ENCODE measurements around the gene DVL1.
"Not testable (repeated sequence)": the region's sequence is repeated elsewhere in the genome, so short reads cannot be mapped to it uniquely, and the experiment has no call there.

Gene DVL1

DNA sequence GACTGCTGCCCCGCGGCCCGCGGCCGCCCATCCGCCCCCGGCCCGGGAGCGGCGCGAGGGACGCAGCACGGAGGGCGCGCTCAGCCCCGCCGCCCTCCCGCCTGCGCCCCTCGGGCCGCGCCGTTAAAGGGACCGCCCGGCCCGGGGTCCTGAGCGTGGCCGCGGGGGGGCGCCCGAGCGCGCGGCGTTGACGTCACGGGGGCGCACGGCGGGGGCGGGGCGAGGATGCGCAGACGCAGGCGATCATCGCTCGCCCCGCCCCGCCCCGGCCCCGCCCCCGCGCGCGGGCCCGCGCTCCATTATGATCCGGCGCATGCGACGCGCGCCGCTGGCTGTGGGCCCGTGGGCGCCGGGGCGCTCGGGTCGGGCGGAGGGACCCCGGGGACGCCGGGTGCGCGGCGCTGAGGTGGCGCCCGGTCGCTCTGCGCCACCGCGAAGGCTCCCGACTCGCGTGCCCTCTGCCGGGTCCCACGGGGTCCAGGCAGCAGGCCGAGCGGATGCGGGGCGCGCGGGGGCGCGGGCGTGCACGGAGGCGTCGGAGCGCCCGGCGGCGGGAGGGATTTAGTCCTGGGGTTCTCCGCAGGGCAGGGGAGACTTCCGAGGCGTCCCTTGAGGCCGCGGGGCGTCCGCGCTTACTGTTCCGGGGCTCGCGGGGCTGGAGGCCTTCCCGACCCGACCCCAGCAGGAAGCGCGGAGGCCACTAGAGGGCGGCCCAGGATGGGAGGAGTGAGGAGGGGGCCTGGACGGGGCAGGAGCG, at the start of gene DVL1:
Gene DVL1, minus strand, starts transcription at position 163 of the 757 bp plus-strand sequence. CDS start 353 bp downstream, outside the sequence.
- DNase-seq = no peak

DNA sequence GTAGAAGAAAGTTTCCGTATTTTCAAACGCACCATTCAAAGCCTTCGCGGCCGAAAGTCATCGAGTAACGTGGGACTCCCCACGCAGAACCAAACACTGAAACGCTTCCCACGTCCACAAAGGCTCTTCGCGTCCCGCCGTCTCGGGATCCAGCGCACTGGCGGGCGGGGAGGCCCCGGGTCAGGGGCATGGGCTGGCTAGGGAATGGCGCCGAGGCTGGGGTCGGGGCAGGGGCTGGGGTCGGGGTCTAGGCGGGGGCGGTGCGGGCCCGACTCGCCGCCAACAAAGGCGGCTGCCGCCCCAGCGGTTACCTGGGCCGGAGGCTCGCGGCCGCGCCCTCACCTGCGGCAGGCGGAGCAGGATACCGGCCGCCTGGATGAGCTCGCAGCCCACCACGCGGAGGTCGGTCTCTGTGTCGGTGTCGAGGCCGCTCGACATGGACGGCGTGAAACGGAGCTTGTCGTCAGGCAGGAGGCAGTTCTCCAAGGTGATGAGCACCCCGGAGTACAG, 49.5 kb upstream of the DVL1 start:
- no peak for DNase-seq

GRCh38 chr1:1397839-1398523, 48.8 kb upstream of the DVL1 start:
- no peak for DNase-seq

DNA sequence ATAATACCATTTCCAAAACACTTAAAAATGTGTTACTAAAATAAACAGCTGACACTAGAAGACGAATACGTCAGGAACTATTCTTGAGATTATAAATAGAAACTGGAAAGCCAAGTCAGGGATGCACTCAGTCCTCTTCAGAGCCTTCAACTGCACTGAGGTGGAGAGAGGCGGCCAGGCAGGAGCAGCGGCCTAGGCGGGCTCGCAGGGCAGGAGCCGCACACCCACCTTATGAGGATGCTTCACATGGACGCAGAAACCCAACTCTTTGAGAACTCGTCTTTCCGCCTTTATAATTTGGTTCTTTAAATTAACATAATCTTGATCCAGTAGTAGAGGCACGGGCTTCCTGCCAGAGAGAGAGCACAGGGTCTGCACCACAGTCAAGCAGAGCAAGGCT, 45.9 kb upstream of the DVL1 start:
- no peak for DNase-seq

GRCh38 chr1:1394116-1394515, 44.9 kb upstream of the DVL1 start:
- DNase-seq = no peak

- DNase-seq = no peak
These were observed 44.2 kb upstream of the DVL1 start for GRCh38 chr1:1393428-1393827.

DNA sequence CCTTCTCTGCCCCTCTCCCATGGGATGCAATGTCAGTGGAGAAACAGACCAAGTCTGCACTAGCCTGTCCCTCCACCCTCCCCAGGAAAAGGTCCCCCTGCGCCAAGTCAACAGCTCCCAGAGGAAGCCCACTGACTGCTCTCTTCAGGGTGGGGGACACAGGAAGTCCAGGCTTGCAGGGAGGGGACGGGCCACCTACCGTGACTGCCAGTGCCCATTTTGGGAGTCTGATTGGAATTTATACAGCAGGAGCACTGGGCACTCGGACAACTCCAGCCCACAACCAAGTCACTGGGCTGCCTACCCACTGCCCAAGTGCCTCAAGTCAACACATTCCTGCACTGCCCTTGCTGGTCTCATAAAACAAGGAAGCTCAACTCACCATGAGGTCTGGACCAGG, 43.8 kb upstream of the DVL1 start:
- no peak for DNase-seq

DNA sequence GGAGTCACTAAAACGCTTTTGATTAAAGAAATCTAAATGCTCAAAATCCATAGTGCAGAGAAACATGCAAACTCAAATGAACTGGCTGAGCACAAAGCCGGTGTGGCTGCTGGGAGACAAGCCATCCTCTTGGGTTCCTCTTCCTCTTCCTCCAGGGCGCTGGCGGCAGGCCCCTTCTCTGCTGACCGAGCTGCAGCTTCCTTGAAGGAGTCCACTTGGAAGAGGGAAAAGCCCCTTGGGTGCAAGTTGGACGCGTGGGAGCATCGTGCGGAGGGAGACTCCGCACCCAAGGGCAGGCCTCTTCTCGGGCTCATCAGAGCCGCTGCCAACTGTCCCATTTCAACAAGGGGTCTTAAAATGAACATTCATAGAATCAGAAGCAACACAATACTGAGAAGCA, 42.0 kb upstream of the DVL1 start:
- DNase-seq = no peak

- DNase-seq = no peak
These were observed 41.5 kb upstream of the DVL1 start for GRCh38 chr1:1390675-1391074.

DNA sequence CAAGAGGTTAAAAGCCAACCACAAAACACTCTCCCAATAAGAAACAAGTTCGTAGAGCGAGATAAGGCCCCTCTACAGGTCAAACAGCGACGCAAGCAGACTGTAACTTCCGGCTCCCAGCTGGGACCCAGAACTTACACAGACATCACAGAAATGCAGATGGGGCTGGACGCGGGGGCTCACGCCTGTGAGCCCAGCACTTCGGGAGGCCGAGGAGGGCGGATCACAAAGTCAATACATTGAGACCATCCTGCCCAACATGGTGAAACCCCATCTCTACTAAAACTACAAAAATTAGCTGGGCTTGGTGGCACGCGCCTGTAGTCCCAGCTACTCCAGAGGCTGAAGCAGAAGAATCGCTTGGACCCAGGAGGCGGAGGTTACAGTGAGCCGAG, 38.9 kb upstream of the DVL1 start:
- DNase-seq = no peak

- no peak for DNase-seq
These were observed 38.2 kb upstream of the DVL1 start for GRCh38 chr1:1387098-1388077.

GRCh38 chr1:1385931-1386330, 36.7 kb upstream of the DVL1 start:
- DNase-seq = no peak

DNA sequence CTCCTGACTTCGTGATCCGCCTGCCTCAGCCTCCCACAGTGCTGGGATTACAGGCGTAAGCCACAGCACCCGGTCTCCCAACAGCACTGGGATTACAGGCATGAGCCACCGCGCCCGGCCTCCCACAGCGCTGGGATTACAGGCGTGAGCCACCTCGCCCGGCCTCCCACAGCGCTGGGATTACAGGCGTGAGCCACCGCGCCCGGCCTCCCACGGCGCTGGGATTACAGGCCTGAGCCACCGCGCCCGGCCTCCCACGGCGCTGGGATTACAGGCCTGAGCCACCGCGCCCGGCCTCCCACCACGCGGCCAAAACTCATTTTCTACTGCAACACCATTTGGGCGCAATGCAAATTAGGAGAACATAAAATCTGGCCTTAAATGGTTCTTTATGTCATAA, 36.1 kb upstream of the DVL1 start:
- not testable (repeated sequence) for DNase-seq

DNA sequence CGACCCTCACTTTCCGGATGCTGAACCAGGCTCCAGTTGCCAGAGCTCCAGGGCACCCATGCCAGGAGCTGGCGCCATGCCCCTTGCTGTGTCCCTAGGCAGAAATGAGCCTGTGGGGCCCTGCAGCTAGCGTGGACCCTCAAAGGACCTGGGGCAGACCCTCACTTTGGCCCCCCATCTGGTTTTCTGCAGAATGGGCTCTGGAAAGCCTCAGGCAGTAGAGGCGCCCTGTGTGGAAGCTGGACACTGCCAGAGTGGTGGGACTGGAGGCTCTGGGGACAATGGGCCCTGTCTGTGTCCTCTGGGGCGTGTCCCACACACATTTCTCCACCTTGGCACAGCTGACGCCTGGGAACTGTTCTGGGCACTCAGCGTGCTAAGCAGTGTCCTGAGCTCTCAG, 32.1 kb upstream of the DVL1 start:
- DNase-seq = no peak

GRCh38 chr1:1380860-1381259, 31.6 kb upstream of the DVL1 start:
- no peak for DNase-seq

DNA sequence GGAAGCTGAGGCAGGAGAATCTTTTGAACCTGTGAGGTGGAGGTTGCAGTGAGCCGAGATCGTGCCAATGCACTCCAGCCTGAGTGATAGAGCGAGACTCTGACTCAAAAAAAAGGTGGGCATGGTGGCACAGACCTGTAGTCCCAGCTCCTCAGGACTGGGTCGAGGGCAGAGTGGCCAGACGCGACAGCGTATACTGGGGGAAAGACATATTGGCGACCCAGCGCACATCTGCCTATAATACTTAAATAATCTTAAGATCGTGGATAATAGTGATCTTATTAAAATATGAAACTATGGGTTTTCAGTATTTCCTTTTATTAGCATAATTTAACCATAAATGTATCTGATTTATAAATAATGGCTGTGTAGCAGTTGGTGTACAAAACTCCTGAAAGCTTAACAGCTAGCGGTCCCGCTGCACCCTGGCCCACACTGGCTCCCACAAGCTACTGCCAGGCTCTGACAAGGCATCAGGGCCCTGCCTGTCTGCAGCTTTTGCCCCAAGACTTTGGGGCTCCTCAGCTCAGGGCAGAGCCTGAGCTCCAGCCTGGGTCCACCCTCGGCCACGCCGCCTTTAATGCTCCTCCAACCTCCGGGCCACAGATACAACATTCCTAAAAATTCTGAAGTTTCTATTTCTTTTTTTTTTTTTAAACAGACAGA, 28.5 kb upstream of the DVL1 start:
- DNase-seq = no peak

DNA sequence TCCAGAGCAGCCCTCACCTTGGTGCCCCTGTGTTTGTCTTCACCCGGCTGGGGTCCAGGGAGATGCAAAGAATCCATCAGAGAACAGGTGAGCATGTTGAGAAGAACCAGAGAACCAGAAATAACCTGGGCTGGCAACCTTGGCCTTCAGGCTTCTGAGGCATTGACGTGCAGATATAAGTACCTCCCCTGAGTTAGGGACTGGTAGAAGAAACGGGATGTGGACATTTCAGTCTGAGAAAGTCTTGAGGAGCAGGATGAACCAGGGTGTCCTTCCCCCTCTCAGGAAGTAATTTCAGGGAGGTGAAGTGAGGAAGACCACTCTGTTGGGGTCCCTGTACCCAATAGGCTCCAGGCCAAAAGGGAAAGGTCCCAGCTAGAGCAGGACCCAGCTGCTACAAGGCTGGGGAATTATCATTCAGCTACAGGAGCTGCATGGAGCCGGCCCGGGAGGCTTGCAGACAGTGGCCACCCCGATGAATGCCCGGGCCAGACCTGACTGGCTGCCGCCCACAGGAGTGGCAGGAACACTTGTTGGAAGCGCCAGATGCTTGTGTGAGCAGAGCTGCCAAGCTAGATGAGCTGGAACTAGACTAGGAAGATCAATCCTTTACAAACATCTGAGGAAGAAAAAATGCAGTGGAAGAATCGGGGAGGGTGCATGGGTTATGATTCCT, 27.5 kb upstream of the DVL1 start:
- DNase-seq = no peak

GRCh38 chr1:1374929-1375662, 25.9 kb upstream of the DVL1 start, which contains the start of gene AURKAIP1:
Gene AURKAIP1 (minus strand): TSS chr1:1375207. CDS start chr1:1374756, 451 bp downstream.
- peak; percentile 96 for DNase-seq

- no peak for DNase-seq
These were observed 25.3 kb upstream of the DVL1 start for GRCh38 chr1:1374589-1374928.

DNA sequence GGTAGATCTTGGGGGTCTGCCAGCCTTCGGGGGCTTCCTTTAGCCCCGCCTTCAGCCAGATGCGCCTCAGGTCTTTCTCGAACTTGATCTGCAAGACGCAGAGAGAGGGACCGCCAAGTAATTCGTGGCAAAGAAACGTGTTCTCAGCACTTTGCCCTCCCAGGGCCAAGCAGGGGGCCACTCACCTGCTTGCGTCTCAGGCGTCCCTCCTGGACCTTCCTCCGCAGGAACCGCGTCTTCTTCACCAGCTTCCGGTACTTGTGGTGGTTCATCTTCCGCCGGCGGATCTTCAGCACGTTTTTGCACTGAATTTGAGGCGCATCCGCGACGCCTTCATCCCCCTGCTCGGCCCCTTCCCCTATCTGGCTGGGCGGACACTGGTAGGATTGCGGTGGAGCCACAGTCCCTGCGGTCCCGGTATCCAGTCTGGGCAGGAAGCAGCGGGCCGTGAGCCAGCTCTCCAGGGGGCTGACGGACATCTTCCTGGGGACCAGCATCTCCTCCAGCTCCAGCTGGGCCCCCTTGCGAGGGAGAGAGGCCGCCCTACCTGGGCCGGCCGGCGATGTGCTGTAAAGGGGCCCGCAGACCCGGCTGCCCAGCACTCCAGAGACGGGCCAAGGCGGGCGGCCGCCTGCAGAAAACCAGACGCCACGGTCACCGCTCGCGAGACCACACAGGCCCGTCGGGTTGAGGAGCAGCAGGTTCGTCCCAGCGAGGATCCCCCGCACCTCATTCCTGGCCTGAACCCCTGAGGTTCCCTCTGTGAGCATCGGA, 24.8 kb upstream of the DVL1 start:
- no peak for DNase-seq

All from NCI-H2029 treated with DMSO at 0.1 percent for 48 hours (cell line).